HG03575 (cell line): ENCODE results near the gene DPY19L1.
"Not testable (repeated sequence)": the region's sequence is repeated elsewhere in the genome, so short reads cannot be mapped to it uniquely, and the experiment has no call there.

Source experiments
- ATAC-seq: cut with Tn5 transposase; IDR thresholded peaks from one replicate; pipeline ENCODE4 v1.9.1; 2021; ENCODE audit not compliant: unreplicated experiment, insufficient number of reproducible peaks, low FRiP score; ENCODE audit errors: extremely low read depth

The DPY19L1 gene

DNA sequence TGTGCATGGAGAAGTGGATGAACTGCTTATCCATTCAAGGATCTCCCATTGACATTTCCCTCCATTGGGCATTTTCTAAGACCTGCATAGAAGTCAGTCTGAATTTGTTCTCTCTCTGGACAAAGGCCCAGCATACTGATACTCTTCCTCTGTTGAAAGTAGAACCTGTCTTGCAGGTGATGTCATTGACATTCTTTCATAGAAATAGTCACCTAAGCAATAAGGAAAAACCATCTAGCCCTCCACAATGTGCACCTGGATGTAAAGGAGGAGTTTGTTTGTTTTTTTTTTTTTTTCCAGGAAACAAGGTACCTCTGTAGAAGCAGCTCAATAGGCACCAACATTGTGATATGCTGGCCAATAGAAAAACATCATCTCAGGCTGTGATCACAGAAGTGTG is 150.4 kb downstream of the DPY19L1 start:
- no peak for ATAC-seq

DNA sequence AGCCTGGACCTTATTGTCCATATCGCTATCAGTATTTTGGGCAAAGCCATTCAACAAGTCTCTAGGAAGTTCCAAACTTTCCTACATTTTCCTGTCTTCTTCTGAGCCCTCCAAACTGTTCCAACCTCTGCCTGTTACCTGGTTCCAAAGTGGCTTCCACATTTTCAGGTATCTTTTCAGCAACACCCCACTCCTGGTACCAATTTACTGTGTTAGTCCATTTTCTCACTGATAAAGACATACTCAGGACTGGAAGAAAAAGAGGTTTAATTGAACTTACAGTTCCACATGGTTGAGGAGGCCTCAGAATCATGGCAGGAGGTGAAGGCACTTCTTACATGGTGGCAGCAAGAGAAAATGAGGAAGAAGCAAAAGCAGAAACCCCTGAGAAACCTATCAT is 153.4 kb downstream of the DPY19L1 start:
- not testable (repeated sequence) for ATAC-seq

DNA sequence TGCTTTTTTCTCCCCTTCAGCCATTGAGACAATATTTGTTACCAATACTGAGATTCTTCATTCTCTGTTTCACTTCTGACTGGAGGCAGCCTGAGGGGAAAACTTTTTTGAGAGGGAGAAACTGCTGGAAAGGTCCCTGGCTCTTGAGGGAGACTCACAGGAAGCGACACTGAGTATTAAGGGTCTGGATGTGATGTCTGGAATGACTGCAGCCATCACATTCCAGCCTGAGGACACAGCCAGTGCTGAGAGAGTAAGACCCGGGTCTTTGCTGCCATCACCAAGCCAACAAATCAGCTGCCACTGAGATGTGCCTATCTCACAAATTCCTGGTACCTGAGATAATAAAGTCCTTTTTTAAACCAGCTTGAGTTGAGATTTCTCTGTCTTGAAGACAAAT is 157.4 kb downstream of the DPY19L1 start:
- no peak for ATAC-seq

- ATAC-seq: not testable (repeated sequence)
These were observed 158.1 kb downstream of the DPY19L1 start for GRCh38 chr7:34878944-34879735.
